ENCODE data around the gene STYK1.

DNA sequence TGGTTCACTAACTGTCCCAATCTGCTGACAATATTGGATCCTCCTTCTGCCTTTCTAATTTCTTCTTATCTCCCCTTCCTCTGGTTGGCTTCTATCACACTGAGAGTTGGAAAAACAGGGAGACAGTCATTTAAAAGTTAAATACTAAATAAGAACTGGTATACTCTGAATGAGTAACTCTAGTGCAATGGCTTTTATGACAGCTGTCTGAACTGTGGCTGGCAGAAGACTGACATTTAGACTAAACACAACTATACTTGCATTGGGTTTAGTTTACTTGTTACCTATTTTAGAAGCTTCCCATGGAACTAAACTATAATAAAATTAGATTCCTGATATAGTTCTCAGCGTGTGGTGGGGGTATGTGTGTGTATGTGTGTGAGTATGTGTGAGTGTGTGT lies 52.6 kb downstream of the STYK1 start:
- TF ChIP-seq, protein P1, sequence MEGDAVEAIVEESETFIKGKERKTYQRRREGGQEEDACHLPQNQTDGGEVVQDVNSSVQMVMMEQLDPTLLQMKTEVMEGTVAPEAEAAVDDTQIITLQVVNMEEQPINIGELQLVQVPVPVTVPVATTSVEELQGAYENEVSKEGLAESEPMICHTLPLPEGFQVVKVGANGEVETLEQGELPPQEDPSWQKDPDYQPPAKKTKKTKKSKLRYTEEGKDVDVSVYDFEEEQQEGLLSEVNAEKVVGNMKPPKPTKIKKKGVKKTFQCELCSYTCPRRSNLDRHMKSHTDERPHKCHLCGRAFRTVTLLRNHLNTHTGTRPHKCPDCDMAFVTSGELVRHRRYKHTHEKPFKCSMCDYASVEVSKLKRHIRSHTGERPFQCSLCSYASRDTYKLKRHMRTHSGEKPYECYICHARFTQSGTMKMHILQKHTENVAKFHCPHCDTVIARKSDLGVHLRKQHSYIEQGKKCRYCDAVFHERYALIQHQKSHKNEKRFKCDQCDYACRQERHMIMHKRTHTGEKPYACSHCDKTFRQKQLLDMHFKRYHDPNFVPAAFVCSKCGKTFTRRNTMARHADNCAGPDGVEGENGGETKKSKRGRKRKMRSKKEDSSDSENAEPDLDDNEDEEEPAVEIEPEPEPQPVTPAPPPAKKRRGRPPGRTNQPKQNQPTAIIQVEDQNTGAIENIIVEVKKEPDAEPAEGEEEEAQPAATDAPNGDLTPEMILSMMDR (conservative IDR thresholded peaks at IDR 0.05 in 1 of 2, IDR thresholded peaks at IDR 0.05 in 1 of 2; ENCODE audit: low read depth in 1 of 2, low read length in 2 of 2), result no peak
- TF ChIP-seq EZH2 (IDR thresholded peaks at IDR 0.05; ENCODE audit: low read length, missing control alignments), result no peak

All from fibroblast of lung (primary cell).